GM19468 (cell line): ENCODE results near the gene PTPRD.

ENCODE experiments used
- ATAC-seq: cut with Tn5 transposase; IDR thresholded peaks from one replicate; pipeline ENCODE4 v1.9.1; 2021; ENCODE audit warnings: mild to moderate bottlenecking, moderate library complexity, moderate number of reproducible peaks; ENCODE audit not compliant: unreplicated experiment; ENCODE audit errors: extremely low read depth

The PTPRD gene

GRCh38 chr9:8332871-8333270 is 2279.9 kb downstream of the PTPRD start:
- no peak for ATAC-seq

- no peak for ATAC-seq
Measured at GRCh38 chr9:8332331-8332650, 2280.5 kb downstream of the PTPRD start.

- ATAC-seq, result no peak
Measured at GRCh38 chr9:8331507-8332330, 2281.1 kb downstream of the PTPRD start.

- no peak for ATAC-seq
Measured at GRCh38 chr9:8329561-8330283, 2283.1 kb downstream of the PTPRD start.

GRCh38 chr9:8315211-8315610 is 2297.6 kb downstream of the PTPRD start:
- ATAC-seq, result no peak

- no peak for ATAC-seq
Measured at GRCh38 chr9:8309258-8309657, 2303.5 kb downstream of the PTPRD start.

- no peak for ATAC-seq
Measured at GRCh38 chr9:8304720-8305119, 2308.1 kb downstream of the PTPRD start.

GRCh38 chr9:8301296-8301695 is 2311.5 kb downstream of the PTPRD start:
- no peak for ATAC-seq

GRCh38 chr9:8297047-8297446 is 2315.8 kb downstream of the PTPRD start:
- ATAC-seq, result no peak

GRCh38 chr9:8292657-8293056 is 2320.1 kb downstream of the PTPRD start:
- ATAC-seq, result no peak

GRCh38 chr9:8289681-8290080 is 2323.1 kb downstream of the PTPRD start:
- ATAC-seq, result no peak

- no peak for ATAC-seq
Measured at GRCh38 chr9:8287970-8288369, 2324.8 kb downstream of the PTPRD start.

- ATAC-seq, result no peak
Measured at GRCh38 chr9:8287501-8287900, 2325.3 kb downstream of the PTPRD start.

- ATAC-seq, result no peak
Measured at GRCh38 chr9:8284884-8285283, 2327.9 kb downstream of the PTPRD start.

GRCh38 chr9:8282535-8282934 is 2330.3 kb downstream of the PTPRD start:
- no peak for ATAC-seq

GRCh38 chr9:8280811-8281210 is 2332.0 kb downstream of the PTPRD start:
- ATAC-seq, result no peak

GRCh38 chr9:8278048-8278447 is 2334.8 kb downstream of the PTPRD start:
- no peak for ATAC-seq

GRCh38 chr9:8270235-8270634 is 2342.6 kb downstream of the PTPRD start:
- ATAC-seq, result no peak

GRCh38 chr9:8268881-8269280 is 2343.9 kb downstream of the PTPRD start:
- ATAC-seq, result no peak

GRCh38 chr9:8268216-8268878 is 2344.5 kb downstream of the PTPRD start:
- ATAC-seq, result no peak

GRCh38 chr9:8267636-8268035 is 2345.2 kb downstream of the PTPRD start:
- ATAC-seq, result no peak
